ENCODE data around the gene STX7.

Gene STX7

DNA sequence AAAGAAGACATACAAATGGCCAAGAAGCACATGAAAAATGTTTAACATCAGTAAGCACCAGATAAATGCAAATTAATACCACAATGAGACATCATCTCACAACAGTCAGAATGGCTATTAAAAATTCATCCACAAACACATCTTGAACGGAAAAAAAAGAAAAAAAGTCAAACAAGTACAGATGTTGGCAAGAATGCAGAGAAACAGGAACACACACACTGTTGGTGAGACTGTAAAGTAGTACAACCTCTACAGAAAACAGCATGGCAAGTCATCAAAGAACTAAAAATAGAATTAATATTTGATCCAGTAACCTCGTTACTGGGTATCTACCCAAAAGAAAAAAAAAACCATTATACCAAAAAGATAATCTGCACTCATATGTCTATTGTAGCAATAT is 6.5 kb downstream of the STX7 start:
- no peak for DNase-seq

GRCh38 chr6:132505158-132505557 is 7.8 kb downstream of the STX7 start:
- DNase-seq = no peak

GRCh38 chr6:132504757-132505156 is 8.2 kb downstream of the STX7 start:
- no peak for DNase-seq

- no peak for DNase-seq
These were observed 13.2 kb downstream of the STX7 start for GRCh38 chr6:132499757-132500156.

- DNase-seq = no peak
These were observed 14.3 kb downstream of the STX7 start for GRCh38 chr6:132498638-132499037.

GRCh38 chr6:132496519-132497180 is 16.3 kb downstream of the STX7 start:
- DNase-seq = no peak

- DNase-seq = no peak
These were observed 17.3 kb downstream of the STX7 start for GRCh38 chr6:132495604-132496079.

DNA sequence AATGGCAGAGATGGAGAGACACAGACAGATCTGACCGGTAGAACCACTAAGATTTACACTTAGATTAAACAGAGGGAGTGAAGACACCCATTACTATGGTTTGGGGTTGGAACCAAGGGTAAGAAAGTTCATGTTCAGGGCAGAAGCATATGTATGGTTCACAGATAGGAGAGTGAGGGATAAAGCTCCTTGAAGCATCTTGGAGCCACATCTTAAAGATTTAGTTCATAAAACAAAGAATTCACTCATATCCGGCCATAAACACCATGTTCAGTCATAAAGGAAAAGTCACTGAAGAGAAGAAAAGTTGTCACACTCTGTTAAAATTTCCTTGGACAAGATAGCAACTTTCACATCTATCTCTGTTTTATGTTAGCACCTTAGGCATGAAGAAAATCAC is 18.0 kb downstream of the STX7 start:
- DNase-seq = no peak

DNA sequence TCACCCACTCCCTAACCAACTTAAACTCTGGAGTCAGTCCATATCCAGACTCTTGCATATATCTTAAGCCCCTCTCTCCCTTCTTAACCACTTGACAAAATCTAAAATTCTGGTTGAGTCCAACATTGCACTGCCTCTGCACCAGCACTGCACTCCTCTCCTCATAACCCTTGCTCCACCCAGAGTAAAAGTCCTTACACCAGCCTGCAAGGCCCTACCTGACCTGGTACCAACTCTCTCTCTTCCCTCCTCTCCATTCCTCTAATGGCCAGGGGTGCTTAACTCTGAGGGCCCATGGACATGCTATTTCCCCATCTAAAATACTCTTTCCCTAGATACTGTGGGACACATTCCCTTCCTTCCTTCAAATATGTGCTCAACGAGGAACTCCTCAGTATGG is 21.0 kb downstream of the STX7 start:
- no peak for DNase-seq

DNA sequence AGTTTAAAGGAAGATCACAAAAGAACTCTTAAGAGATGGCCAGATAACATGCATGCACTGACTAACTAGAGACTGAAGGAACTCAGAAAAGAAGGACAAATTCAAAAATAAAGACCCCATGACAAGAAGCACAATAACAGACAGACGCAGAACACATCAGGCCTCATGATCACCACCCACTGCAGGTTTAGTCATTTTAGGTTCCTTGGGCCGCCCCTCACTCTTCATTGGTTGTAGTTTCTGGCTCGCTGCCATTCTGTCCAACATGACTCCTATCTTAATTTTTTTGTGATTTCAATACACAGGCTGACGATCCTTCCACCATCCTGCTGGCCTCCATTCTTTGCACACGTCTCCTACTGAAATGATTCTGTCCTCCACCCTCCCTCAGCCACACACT is 21.6 kb downstream of the STX7 start:
- no peak for DNase-seq

DNA sequence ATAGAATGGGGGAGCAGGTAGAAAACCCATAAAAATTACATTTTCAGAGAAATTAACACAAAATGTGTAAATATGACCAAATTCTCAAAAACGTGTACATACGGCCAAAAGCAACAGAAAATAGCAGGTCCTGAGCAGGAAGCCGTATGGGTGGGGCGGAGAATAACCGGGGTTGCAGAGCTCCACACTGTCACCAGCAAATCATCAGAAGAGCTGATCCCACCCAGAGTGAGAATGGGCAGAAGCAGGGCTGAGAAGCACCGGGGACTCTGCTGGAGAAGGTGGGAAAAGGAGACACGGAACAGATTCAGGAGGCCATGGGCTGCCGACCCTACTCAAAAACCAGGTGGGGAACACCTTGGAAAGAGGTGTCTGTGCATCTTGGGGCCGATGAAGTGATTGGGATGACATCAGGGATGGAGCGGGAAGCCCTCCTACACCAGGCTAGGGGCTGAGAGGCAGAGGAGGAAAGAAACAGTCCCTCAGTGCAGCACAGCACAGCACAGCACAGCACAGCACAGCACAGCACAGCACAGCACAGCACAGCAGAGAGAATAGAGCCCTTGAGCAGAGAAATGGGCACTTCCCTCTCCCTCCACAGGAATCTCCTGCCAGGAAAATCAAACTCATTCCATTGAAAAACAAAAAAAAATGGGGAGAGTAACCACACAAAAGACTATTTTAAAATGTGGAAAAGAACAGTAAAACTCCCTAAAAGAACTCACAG is 22.3 kb downstream of the STX7 start:
- DNase-seq = no peak

DNA sequence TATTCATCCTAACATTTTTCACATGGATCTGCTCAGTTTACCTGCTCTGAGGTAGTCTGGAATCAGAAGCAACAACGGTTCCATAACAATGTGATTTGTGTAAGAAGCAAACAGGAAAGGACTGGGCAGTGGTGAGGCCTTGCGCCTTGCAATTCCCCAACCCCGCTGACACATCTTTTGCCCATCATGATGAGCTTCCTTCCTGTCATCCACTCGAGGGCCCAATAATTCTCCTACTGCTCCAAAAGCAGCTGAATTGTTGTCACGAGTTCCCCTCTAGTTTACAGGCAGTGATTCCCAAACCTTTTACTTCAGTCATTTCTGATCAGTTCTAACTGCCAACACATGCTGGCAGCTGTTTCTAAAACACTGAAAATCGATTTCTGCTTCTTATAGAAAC is 22.9 kb downstream of the STX7 start:
- DNase-seq = no peak

- no peak for DNase-seq
These were observed 23.5 kb downstream of the STX7 start for GRCh38 chr6:132489376-132489775.

DNA sequence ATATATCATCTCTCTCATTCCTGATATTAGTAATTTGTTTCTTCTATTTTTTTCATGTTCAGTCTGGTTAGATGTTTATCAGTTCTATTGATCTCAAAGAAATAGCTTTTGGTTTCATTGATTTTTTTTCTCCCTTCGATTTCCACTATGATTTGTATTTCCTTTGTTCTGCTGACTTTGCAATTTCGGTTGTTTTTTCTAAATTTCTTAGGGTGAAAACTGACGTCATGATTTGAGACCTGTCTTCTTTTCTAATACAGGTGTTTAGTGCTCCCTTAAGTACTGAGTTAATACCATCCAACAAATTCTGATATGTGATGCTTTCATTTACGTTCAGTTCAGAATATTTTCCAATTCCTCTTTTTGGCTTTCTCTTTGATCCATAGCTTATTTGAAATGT is 25.2 kb downstream of the STX7 start:
- no peak for DNase-seq

GRCh38 chr6:132484680-132485018 is 28.3 kb downstream of the STX7 start:
- DNase-seq = no peak

GRCh38 chr6:132483779-132484679 is 28.9 kb downstream of the STX7 start:
- no peak for DNase-seq

- DNase-seq = no peak
These were observed 30.3 kb downstream of the STX7 start for GRCh38 chr6:132482581-132482980.

- DNase-seq = no peak
These were observed 31.7 kb downstream of the STX7 start for GRCh38 chr6:132481189-132481588.

GRCh38 chr6:132479131-132479530 is 33.8 kb downstream of the STX7 start:
- no peak for DNase-seq

GRCh38 chr6:132478674-132479073 is 34.2 kb downstream of the STX7 start:
- DNase-seq = no peak

GRCh38 chr6:132478266-132478665 is 34.6 kb downstream of the STX7 start:
- DNase-seq = no peak

DNA sequence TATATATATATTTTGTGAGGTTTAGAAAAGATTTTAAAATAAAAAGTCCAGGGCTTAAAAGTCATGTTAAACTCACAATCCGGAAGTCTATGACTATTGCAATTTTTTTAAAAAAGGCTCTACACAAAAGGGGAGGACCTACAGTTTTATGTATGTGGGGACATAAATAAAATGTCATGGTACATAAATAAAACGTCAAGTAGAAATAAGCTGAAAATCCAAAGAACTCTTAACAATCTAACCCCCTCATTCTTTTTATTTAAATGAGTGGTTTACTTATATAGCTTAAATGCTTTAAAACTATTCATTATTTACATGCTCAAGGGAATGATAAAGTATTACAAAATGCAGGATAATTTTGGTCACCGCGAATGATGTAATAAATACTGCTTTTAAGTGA is 36.2 kb downstream of the STX7 start:
- DNase-seq = no peak

GRCh38 chr6:132475925-132476324 is 37.0 kb downstream of the STX7 start:
- DNase-seq = no peak

DNA sequence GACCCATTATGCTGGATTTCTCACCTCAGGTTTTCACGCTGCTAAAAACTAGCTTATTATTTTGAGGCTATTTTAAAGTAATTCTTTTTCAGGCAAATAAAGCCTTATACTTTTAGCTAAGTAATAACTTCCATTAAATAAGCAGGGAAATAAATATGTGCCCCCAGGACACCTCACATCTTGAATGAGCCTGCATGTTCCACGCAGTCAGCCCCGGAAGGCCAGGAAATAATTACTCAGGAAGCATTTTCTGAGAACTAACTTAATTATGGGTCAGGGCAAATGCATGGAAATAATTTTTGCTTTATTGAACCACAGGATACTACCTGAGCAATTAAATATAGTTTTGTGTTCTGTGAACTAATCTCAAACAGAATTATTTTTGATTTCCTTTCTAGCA is 41.1 kb downstream of the STX7 start:
- no peak for DNase-seq

Measured in activated CD8-positive, alpha-beta memory T cell treated with anti-CD3 and anti-CD28 coated beads, Interleukin-2, amount 50 U/mL, for 48 hours (primary cell).